Lower leg skin (tissue), 3 donors: Measurements from ENCODE around the gene PSMD4.

Experiments used
- POLR2A ChIP-seq, 2 donors: fragments of 450-650 bp; IDR thresholded peaks; one replicate each; pipeline ENCODE4 v1.6.1; 2016 to 2017; ENCODE audit warnings: antibody characterized with exemption in 2 of 2, mild to moderate bottlenecking in 1 of 2, moderate library complexity in 1 of 2
- TF ChIP-seq, protein P1 (sequence below), 3 donors: fragments of 450-650 bp; IDR thresholded peaks; one replicate each; pipeline ENCODE4 v1.5.1; 2016; ENCODE audit warnings: antibody characterized with exemption in 3 of 3, mild to moderate bottlenecking in 3 of 3, moderate library complexity in 2 of 3

DNA sequence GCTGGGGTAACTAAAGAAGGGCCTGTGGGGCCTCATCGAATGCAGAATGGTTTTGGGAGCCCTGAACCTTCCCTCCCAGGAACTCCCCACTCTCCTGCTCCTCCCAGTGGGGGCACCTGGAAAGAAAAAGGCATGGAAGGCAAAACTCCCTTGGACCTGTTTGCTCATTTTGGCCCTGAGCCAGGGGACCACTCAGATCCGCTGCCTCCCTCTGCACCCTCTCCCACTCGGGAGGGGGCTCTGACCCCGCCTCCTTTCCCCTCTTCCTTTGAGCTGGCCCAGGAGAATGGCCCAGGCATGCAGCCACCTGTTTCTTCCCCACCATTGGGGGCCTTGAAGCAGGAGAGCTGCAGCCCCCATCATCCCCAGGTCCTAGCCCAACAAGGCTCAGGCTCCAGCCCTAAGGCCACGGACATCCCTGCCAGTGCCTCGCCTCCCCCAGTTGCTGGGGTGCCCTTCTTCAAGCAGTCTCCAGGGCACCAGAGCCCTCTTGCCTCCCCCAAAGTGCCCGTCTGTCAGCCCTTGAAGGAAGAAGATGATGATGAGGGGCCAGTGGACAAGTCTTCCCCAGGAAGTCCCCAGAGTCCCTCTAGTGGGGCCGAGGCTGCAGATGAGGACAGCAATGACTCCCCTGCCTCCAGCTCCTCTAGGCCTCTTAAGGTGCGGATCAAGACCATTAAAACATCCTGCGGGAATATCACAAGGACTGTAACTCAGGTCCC, 32.2 kb downstream of the PSMD4 start:
- TF ChIP-seq, protein P1, sequence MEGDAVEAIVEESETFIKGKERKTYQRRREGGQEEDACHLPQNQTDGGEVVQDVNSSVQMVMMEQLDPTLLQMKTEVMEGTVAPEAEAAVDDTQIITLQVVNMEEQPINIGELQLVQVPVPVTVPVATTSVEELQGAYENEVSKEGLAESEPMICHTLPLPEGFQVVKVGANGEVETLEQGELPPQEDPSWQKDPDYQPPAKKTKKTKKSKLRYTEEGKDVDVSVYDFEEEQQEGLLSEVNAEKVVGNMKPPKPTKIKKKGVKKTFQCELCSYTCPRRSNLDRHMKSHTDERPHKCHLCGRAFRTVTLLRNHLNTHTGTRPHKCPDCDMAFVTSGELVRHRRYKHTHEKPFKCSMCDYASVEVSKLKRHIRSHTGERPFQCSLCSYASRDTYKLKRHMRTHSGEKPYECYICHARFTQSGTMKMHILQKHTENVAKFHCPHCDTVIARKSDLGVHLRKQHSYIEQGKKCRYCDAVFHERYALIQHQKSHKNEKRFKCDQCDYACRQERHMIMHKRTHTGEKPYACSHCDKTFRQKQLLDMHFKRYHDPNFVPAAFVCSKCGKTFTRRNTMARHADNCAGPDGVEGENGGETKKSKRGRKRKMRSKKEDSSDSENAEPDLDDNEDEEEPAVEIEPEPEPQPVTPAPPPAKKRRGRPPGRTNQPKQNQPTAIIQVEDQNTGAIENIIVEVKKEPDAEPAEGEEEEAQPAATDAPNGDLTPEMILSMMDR (IDR thresholded peaks at IDR 0.05): no peak
- no peak for TF ChIP-seq POLR2A (IDR thresholded peaks at IDR 0.05)
